ENCODE data around the gene TMEM254. TPM values are rescaled to one million over a fixed set of nuclear protein-coding genes. Genes with fewer than 3 reads are reported as not detected.

The TMEM254 gene
- total RNA-seq, 4 donors from 2014 or later: 9.9 to 22.4 (median 13.7) TPM

DNA sequence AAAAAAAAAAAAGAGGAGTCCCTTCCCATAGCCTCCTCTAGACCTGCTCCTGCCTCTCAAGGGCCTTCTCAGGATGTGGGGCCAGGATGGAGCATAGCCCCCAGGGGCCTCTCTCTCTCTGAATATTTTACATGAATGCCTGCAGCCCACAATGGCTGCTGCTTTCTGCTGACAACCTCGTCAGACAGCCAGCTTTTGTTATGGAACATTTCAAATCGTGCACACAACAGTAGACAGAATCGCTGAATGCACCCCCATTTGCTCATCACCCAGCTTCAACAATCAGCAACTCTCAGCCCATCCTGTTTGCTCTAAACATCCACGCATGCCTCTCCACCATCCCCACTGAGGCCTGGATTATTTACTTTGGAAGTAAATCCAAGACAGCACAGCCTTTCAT, 59.5 kb downstream of the TMEM254 start:
- TF ChIP-seq, protein P1, sequence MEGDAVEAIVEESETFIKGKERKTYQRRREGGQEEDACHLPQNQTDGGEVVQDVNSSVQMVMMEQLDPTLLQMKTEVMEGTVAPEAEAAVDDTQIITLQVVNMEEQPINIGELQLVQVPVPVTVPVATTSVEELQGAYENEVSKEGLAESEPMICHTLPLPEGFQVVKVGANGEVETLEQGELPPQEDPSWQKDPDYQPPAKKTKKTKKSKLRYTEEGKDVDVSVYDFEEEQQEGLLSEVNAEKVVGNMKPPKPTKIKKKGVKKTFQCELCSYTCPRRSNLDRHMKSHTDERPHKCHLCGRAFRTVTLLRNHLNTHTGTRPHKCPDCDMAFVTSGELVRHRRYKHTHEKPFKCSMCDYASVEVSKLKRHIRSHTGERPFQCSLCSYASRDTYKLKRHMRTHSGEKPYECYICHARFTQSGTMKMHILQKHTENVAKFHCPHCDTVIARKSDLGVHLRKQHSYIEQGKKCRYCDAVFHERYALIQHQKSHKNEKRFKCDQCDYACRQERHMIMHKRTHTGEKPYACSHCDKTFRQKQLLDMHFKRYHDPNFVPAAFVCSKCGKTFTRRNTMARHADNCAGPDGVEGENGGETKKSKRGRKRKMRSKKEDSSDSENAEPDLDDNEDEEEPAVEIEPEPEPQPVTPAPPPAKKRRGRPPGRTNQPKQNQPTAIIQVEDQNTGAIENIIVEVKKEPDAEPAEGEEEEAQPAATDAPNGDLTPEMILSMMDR (IDR thresholded peaks at IDR 0.05; ENCODE audit: low read depth): no peak

DNA sequence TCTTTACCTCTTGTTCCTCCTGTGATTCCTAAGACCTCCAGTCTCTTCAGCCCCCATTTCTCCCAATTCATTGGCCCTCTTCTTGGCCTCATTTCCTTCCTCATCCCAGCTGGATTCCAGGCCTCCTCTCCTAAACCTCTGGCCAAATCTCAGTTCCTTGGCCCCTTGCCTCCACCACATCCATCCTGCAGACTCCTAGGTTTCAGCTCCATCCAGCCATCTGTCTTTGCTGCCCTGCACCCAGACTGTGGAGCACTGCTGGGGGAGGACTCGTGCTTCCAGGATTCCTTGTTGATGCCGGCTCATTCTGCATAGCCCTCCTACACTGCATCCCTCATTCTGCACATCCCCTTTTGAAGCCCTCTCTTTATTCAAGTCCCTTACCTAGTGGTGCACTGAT, 60.8 kb downstream of the TMEM254 start:
- TF ChIP-seq, protein P1 (IDR thresholded peaks at IDR 0.05; ENCODE audit: low read depth): no peak

DNA sequence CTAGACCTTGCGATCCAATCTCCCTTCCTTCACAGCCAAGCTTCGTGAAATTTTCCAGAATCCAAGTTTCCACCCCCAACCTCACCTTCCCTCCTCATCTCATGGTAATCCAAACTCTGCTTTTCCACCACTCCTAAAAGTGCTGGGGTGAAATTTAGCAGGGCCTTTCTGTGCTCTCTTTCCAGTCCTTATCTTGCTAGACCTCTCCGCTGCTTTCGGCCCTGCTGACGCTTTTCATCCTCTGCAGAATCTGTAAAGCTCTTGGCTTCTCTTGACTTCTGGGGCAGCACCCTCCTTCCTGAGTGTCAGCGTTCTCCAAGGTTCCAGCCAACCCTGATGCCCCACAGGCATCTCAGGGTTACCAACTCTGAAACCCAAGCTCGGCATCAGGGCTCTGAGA, 61.8 kb downstream of the TMEM254 start:
- TF ChIP-seq, protein P1 (IDR thresholded peaks at IDR 0.05; ENCODE audit: low read depth): no peak

DNA sequence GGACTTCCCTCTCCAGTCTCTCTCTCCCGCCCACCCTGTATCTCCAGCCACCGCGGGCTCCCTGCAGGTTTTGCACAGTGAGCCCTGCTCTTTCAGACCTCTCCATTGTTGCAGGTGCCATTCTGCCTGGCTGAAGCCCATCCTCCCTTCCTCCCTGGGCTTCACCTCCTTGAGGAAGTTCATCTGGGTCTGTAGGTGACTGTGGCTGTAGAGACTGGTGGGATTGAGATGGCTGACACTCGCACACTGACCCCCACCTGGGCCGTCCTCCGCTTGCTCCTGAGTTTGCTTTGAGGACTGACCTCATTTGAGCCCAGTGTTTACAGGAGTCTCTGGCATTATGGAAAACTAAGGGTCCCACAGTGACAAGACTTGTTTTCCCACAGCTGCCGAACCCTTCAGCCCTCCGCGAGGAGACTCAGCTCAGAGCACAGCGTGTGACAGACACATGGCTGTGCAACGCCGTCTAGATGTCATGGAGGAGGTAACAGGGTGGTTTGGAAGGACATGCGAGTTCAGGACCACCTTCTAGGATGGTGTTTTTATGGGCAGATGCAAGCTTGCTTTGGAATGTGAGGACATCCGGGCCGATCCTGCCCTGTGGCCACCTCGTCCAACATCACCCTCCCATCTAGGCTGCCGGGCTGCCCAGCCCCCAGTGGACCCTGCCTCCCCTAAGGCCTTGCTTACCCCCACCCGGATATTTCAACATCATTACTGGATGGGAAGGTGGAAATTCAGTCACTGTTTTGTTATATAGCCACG, 63.4 kb downstream of the TMEM254 start:
- TF ChIP-seq, protein P1 (IDR thresholded peaks at IDR 0.05; ENCODE audit: low read depth): no peak

Other genes with a start within 250 kb of the TMEM254 start
- gene SFTPD, start 129.6 kb upstream of the TMEM254 start, total RNA-seq: 1 to 10 TPM in 1 of 4 donors, under 1 TPM in 1, not detected in 2; 0.68 to 1.1 TPM
- 10 to 100 TPM; 27.0 to 62.8 (median 49.9) TPM for gene PLAC9, start 54.1 kb downstream of the TMEM254 start, total RNA-seq
- 100 to 1,000 TPM; 119 to 171 (median 140) TPM for gene ANXA11, start 126.9 kb downstream of the TMEM254 start, total RNA-seq
- not detected for gene MAT1A, start 211.0 kb downstream of the TMEM254 start, total RNA-seq

Measured in subcutaneous adipose tissue (tissue), 4 donors.